ENCODE data around the gene TRIM50. TPM values are rescaled to one million over a fixed set of nuclear protein-coding genes. Genes with fewer than 3 reads are reported as not detected.

TRIM50 gene
- total and polyA plus RNA-seq, 2 experiments from 2014 or later: 0.10 TPM; not detected in 1

GRCh38 chr7:73338321-73338720 lies 10.4 kb upstream of the TRIM50 start (continued):
- TF ChIP-seq ZNF462 (CRISPR knock-in tag; IDR thresholded peaks at IDR 0.05) (no peak), JUNB (IDR thresholded peaks at IDR 0.05; ENCODE audit: unreplicated experiment) (no peak), CREB1 (CRISPR knock-in tag; IDR thresholded peaks at IDR 0.05; ENCODE audit: low read depth) (no peak), POLR2AphosphoS5 (IDR thresholded peaks at IDR 0.05; ENCODE audit: low read depth) (no peak), REST (IDR thresholded peaks at IDR 0.05; ENCODE audit: unreplicated experiment) (no peak), NANOG (IDR thresholded peaks at IDR 0.05; ENCODE audit: borderline replicate concordance) (no peak), ZNF114 (CRISPR knock-in tag; IDR thresholded peaks at IDR 0.05) (no peak), STAT1 (IDR thresholded peaks at IDR 0.05; ENCODE audit: unreplicated experiment) (no peak), ZNF331 (CRISPR knock-in tag; IDR thresholded peaks at IDR 0.05; ENCODE audit: low read depth) (no peak), ETS1 (IDR thresholded peaks at IDR 0.05) (no peak), EZH2 (IDR thresholded peaks at IDR 0.05; ENCODE audit: low read depth, unreplicated experiment) (no peak)

Data from GM23338 (cell line).